Measurements from ENCODE around the gene OR2D2. TPM values are rescaled to one million over a fixed set of nuclear protein-coding genes. Genes with fewer than 3 reads are reported as not detected.

OR2D2 gene
- total and polyA plus RNA-seq, 2 of the 13 experiments (the other 11 are each of a cell fraction or from before 2014, with no cell fraction given): not detected

DNA sequence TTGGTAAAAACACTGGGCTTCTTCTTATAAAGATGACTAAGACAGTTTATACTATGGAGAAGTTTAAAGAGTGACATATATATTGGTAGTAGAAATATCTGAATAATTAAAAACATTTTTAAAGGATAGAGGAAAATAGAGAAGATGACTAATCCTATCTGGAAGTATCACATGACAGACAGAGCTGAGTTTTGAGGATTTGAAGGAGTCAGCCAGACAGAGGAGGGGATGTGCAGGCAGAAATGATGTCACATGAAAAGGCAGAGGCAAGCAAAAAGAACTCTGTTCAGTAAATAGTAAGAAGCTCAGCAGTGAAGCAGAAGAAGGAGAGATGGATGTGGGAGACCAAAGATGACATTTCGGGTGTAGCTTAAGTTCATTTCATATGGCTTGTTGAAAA is 27.9 kb downstream of the OR2D2 start:
- BruUV-seq (replicated peaks): no TSS peak
- H3K4me1 ChIP-seq (ENCODE audit: insufficient read depth, low read length): no peaks in the 10 kb centered on the region
- ChIA-PET CTCF (ENCODE audit: low intra/inter-chr PET ratio, low total read pairs) (no interaction called here), POLR2A (no interaction called here)
- no peak overlapping the region for H2AFZ ChIP-seq (ENCODE audit: low read length)
- intact Hi-C loops (cut with micrococcal nuclease; ENCODE audit: unreplicated experiment) (no loop called here), in situ Hi-C loops (cut with HindIII; ENCODE audit: extremely low pct_ligation_motif_present, low pct_unique_long_range_greater_than_20kb) (no loop called here)
- no peak overlapping the region for H3K27ac ChIP-seq (ENCODE audit: extremely low read length, insufficient read depth, low read length)
- TF ChIP-seq, protein P1, sequence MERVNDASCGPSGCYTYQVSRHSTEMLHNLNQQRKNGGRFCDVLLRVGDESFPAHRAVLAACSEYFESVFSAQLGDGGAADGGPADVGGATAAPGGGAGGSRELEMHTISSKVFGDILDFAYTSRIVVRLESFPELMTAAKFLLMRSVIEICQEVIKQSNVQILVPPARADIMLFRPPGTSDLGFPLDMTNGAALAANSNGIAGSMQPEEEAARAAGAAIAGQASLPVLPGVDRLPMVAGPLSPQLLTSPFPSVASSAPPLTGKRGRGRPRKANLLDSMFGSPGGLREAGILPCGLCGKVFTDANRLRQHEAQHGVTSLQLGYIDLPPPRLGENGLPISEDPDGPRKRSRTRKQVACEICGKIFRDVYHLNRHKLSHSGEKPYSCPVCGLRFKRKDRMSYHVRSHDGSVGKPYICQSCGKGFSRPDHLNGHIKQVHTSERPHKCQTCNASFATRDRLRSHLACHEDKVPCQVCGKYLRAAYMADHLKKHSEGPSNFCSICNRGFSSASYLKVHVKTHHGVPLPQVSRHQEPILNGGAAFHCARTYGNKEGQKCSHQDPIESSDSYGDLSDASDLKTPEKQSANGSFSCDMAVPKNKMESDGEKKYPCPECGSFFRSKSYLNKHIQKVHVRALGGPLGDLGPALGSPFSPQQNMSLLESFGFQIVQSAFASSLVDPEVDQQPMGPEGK (CRISPR knock-in tag; IDR thresholded peaks at IDR 0.05): no peak
- no peak for TF ChIP-seq ZFYVE20 (CRISPR knock-in tag; IDR thresholded peaks at IDR 0.05; ENCODE audit: borderline replicate concordance, low read depth)
- TF ChIP-seq POLR2AphosphoS2 (IDR thresholded peaks at IDR 0.05; ENCODE audit: low read depth, low read length): no peak
- TF ChIP-seq, protein P2, sequence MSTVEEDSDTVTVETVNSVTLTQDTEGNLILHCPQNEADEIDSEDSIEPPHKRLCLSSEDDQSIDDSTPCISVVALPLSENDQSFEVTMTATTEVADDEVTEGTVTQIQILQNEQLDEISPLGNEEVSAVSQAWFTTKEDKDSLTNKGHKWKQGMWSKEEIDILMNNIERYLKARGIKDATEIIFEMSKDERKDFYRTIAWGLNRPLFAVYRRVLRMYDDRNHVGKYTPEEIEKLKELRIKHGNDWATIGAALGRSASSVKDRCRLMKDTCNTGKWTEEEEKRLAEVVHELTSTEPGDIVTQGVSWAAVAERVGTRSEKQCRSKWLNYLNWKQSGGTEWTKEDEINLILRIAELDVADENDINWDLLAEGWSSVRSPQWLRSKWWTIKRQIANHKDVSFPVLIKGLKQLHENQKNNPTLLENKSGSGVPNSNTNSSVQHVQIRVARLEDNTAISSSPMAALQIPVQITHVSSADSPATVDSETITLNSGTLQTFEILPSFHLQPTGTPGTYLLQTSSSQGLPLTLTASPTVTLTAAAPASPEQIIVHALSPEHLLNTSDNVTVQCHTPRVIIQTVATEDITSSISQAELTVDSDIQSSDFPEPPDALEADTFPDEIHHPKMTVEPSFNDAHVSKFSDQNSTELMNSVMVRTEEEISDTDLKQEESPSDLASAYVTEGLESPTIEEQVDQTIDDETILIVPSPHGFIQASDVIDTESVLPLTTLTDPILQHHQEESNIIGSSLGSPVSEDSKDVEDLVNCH (CRISPR knock-in tag; IDR thresholded peaks at IDR 0.05): no peak
- TF ChIP-seq AHR (CRISPR knock-in tag; IDR thresholded peaks at IDR 0.05): no peak
- TF ChIP-seq MZF1 (CRISPR knock-in tag; IDR thresholded peaks at IDR 0.05; ENCODE audit: borderline replicate concordance): no peak
- TF ChIP-seq, protein P3, sequence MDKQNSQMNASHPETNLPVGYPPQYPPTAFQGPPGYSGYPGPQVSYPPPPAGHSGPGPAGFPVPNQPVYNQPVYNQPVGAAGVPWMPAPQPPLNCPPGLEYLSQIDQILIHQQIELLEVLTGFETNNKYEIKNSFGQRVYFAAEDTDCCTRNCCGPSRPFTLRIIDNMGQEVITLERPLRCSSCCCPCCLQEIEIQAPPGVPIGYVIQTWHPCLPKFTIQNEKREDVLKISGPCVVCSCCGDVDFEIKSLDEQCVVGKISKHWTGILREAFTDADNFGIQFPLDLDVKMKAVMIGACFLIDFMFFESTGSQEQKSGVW (CRISPR knock-in tag; IDR thresholded peaks at IDR 0.05; ENCODE audit: borderline replicate concordance): no peak
- no peak for TF ChIP-seq CENPX (CRISPR knock-in tag; IDR thresholded peaks at IDR 0.05)
- TF ChIP-seq ZKSCAN1 (IDR thresholded peaks at IDR 0.05; ENCODE audit: low read length): no peak
- no peak for TF ChIP-seq ATRX (CRISPR knock-in tag; IDR thresholded peaks at IDR 0.05; ENCODE audit: borderline replicate concordance)
- TF ChIP-seq MEIS1 (CRISPR knock-in tag; IDR thresholded peaks at IDR 0.05; ENCODE audit: borderline replicate concordance): no peak
- no peaks in the 10 kb centered on the region for H3K9me3 ChIP-seq (ENCODE audit: low read length)
- H3K4me3 ChIP-seq (replicated peaks in 1 of 3; ENCODE audit: insufficient read depth in 1 of 3, low read depth in 2 of 3, low read length in 3 of 3): no peak overlapping the region
- no peak for FAIRE-seq
- H3K36me3 ChIP-seq (replicated peaks in 1 of 2; ENCODE audit: control insufficient read depth in 1 of 2, insufficient read depth in 2 of 2, low read length in 2 of 2): no peaks in the 10 kb centered on the region
- H4K20me1 ChIP-seq (ENCODE audit: insufficient read depth, low read length): no peaks in the 10 kb centered on the region
- ATAC-seq: no peak
- DNase-seq (ENCODE audit: low spot score): no peak
- H3K4me2 ChIP-seq (ENCODE audit: low read depth, low read length): no peak overlapping the region
- no peaks in the 10 kb centered on the region for H3K27me3 ChIP-seq (ENCODE audit: control insufficient read depth in 1 of 2, insufficient read depth in 2 of 2, low read length in 2 of 2)
- H3K9ac ChIP-seq (ENCODE audit: insufficient read depth, low read depth, low read length): no peak overlapping the region
- H3K79me2 ChIP-seq (ENCODE audit: insufficient read depth, low read length): no peaks in the 10 kb centered on the region
- WGBS (ENCODE audit: low lambda C conversion rate): 15% methylated on average over 1 of the region's 1 CpG
